Posterior vena cava (tissue), 2 donors: ENCODE results near the gene LRP3. TPM values are rescaled to one million over a fixed set of nuclear protein-coding genes. Genes with fewer than 3 reads are reported as not detected.

Source experiments
- DNase-seq: peaks from one replicate; pipeline ENCODE4 v3.0.0-alpha.2; 2020; ENCODE audit warnings: low spot score
- intact Hi-C, 2 donors: fragments of 100-400 bp; cut with DNase I; formaldehyde crosslinking; loops; one replicate each; pipeline versions ENCODE4 v1.14.1 to v1.14.2; 2022 to 2023
- total RNA-seq, 2 donors: library from RNA; stranded (reverse); fragmentation: NEBNext Ultra II Directional; extraction: Animal tissue kit (Norgen Biotek cat#: 25700); gene quantifications; one replicate each; pipeline ENCODE4 v1.2.1, GENCODE V29; 2021
- donor health status: DM: yes; HTN: yes; CAD: no.
- donor health status: DM: yes; HTN: yes; CAD: no.

LRP3 gene
- total RNA-seq, 2 donors from 2014 or later: 36.1 to 36.8 TPM

GRCh38 chr19:33197591-33198000, 3.5 kb downstream of the LRP3 start:
- intact Hi-C loops: loop anchor here in 1 of 2 donors (10.0 kb wide), 1 partner anchor 63 kb away; the partner anchor contains the start of gene WDR88
- no peak for DNase-seq

GRCh38 chr19:33198169-33198568, 4.0 kb downstream of the LRP3 start:
- intact Hi-C loops: loop anchor here in 1 of 2 donors (10.0 kb wide), 1 partner anchor 63 kb away; the partner anchor contains the start of gene WDR88
- DNase-seq: no peak

DNA sequence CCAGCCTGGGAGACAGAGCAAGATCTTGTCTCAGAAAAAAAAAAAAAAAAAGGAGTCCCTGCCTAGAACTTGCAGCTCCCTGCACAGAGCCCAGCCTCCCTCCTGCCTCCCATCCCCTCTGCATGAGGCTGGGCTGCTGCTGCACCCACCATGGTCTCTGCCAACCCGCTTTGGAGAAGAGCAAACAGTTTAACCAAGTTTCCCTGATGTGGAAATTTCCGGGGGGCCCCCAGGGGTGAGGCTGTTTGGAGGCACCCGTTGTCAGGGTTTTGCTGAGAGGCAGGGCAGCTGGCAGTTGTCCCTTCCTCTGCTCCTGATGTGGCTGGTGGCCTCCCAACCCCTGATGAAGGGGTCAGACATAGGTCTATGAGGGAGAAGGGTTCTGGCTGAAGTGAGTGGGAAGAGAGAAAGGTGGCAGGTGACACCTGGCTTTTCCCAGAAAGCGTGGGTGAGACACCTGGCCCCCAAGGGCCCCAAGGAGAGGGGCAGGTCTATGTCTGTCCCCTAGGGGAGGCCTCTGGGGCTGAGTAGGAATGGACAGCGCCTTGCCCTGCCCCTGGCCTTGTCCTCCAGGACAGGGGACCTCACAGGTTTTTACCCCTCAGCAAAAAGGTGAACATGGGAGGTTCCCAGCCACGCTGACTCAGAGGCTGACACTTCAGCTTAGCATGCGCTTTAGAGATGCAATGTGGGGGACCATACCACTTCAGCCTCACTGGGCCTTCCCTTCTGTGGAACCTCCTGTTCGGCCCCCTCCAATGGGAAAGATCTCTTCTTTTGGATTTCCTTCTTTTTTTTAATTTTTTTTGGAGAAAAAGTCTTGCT, 5.5 kb downstream of the LRP3 start:
- DNase-seq: no peak
- intact Hi-C loops: loop anchor here in 1 of 2 donors (10.0 kb wide), 1 partner anchor 65 kb away; the partner anchor contains the start of gene WDR88

GRCh38 chr19:33201473-33201872, 7.3 kb downstream of the LRP3 start:
- no peak for DNase-seq
- intact Hi-C loops: no loop called here

DNA sequence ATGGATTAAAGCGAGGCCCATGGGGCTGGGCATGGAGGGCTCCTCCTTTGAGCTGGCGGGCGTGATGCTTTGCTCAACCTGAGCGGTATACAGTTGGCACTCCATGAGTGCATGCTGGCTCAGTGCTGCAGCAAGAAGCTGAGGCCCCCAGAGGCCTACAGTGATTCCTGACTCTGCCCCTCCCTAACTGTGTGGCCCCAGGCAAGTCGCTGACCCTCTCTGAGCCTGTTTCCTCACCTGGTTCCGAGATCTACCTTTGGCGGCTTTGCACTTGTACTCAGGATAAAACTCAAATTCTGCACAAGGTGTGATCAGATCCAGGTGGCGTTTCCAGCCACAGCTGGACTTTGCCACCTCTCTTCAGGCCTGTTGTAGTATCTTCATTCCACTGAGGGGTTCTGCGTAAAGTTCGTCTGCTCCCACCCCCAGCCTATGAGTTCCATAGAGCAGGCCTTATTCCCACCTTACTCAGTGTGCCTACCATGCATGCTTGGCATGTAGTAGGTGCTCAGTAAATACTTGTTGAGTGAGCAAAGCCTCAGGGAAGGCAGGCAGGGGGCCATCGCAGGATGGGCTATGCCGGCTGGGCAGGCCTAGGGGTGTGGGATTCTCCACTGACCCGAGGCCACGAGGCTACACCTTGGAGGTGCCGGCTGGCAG, 7.9 kb downstream of the LRP3 start:
- intact Hi-C loops: no loop called here
- DNase-seq: no peak

- intact Hi-C loops: no loop called here
These were observed 8.7 kb downstream of the LRP3 start for GRCh38 chr19:33202546-33203507.

GRCh38 chr19:33203529-33203928, 9.4 kb downstream of the LRP3 start:
- DNase-seq: no peak
- intact Hi-C loops: no loop called here

More at GRCh38 chr19:33202546-33203507, 8.7 kb downstream of the LRP3 start:
- DNase-seq: no peak

GRCh38 chr19:33204136-33204973, 10.2 kb downstream of the LRP3 start:
- intact Hi-C loops: no loop called here
- DNase-seq: no peak

- intact Hi-C loops: no loop called here
- no peak for DNase-seq
These were observed 11.0 kb downstream of the LRP3 start for GRCh38 chr19:33205110-33205509.

- DNase-seq: no peak
- intact Hi-C loops: no loop called here
These were observed 11.6 kb downstream of the LRP3 start for GRCh38 chr19:33205531-33206260.

GRCh38 chr19:33206261-33207039, 12.3 kb downstream of the LRP3 start:
- intact Hi-C loops: no loop called here
- DNase-seq: no peak

DNA sequence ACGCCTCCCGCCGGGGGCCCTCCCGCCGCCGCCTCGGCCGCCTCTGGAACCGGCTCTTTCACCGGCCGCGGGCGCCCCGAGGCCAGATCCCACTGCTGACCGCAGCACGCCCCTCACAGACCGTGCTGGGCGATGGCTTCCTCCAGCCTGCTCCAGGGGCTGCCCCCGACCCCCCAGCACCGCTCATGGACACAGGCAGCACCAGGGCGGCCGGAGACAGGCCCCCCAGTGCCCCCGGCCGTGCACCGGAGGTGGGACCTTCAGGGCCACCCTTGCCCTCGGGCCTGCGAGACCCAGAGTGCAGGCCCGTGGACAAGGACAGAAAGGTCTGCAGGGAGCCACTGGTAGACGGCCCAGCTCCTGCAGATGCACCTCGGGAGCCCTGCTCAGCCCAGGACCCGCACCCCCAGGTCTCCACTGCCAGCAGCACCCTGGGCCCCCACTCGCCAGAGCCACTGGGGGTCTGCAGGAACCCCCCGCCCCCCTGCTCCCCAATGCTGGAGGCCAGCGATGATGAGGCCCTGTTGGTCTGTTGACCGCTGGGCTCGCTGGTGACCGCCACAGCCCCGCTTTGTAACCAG, 13.0 kb downstream of the LRP3 start:
- no peak for DNase-seq

GRCh38 chr19:33207903-33208302, 13.8 kb downstream of the LRP3 start:
- intact Hi-C loops: no loop called here
- no peak for DNase-seq

More for the DNA sequence above, 13.0 kb downstream of the LRP3 start:
- intact Hi-C loops: no loop called here

- intact Hi-C loops: no loop called here
- no peak for DNase-seq
These were observed 14.3 kb downstream of the LRP3 start for GRCh38 chr19:33208371-33208895.

DNA sequence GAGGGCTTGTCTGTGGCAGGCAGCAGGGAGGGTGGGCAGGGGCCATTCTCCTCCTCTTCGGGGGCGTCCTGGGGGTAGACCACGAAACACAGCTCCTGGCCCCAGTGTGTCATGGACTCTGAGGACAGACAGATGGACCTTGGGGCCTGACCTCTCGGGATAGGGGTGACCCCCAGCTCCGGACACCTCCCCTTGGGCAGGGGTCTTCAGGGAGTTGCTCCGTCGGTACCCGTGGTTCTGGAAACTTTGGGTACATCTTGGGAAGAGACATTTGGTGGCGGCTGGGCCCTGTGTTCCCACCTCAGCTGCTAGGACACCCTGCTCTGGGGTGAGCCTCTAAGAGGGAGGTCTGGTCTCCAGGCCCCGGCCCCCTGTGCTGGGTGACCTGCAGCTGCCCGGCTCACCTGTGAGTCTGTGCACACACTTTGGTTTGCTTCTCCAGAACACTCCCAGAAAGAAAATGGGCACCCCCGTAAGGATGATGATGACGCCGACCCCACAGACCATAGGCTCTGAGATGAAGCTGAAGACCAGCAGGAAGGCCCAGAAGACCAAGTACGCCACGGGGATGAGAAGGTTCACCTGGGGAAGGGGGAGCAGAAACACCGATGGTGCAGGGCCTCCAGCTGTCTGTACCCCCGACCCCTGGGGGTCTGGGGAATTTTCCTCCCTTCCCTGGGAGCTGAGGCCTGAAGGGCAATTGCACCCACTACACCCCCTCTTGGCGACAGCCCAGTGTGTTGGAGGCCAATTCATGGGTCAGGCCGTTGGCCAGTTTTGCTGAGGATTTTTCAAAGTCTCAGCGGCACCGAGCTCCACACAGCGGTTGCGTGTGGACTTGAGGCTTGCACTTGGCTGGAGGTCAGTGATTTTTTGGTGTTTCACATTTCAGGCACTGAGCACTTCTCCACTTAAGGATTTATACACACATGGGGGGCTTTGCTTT, 15.0 kb downstream of the LRP3 start:
- DNase-seq: no peak
- intact Hi-C loops: no loop called here
